GM12875 (cell line): ENCODE measurements around the gene CREM.

Experiments
- H3K4me3 ChIP-seq: one replicate; pipeline ENCODE4 v1.5.1; 2011; ENCODE audit warnings: low read depth, low read length, control low read depth
- TF ChIP-seq, protein P1 (sequence below): IDR thresholded peaks from 2 replicates; pipeline ENCODE4 v1.5.1; 2011; ENCODE audit warnings: low read depth, mild to moderate bottlenecking, control low read depth, inconsistent platforms, low read length, moderate library complexity, borderline replicate concordance; ENCODE audit not compliant: insufficient read depth

The CREM gene

GRCh38 chr10:35172574-35172973, 45.9 kb downstream of the CREM start:
- no peak overlapping the region for H3K4me3 ChIP-seq
- TF ChIP-seq, protein P1, sequence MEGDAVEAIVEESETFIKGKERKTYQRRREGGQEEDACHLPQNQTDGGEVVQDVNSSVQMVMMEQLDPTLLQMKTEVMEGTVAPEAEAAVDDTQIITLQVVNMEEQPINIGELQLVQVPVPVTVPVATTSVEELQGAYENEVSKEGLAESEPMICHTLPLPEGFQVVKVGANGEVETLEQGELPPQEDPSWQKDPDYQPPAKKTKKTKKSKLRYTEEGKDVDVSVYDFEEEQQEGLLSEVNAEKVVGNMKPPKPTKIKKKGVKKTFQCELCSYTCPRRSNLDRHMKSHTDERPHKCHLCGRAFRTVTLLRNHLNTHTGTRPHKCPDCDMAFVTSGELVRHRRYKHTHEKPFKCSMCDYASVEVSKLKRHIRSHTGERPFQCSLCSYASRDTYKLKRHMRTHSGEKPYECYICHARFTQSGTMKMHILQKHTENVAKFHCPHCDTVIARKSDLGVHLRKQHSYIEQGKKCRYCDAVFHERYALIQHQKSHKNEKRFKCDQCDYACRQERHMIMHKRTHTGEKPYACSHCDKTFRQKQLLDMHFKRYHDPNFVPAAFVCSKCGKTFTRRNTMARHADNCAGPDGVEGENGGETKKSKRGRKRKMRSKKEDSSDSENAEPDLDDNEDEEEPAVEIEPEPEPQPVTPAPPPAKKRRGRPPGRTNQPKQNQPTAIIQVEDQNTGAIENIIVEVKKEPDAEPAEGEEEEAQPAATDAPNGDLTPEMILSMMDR, result no peak

GRCh38 chr10:35178331-35178730, 51.7 kb downstream of the CREM start:
- H3K4me3 ChIP-seq, result no peak overlapping the region
- TF ChIP-seq, protein P1, result no peak

DNA sequence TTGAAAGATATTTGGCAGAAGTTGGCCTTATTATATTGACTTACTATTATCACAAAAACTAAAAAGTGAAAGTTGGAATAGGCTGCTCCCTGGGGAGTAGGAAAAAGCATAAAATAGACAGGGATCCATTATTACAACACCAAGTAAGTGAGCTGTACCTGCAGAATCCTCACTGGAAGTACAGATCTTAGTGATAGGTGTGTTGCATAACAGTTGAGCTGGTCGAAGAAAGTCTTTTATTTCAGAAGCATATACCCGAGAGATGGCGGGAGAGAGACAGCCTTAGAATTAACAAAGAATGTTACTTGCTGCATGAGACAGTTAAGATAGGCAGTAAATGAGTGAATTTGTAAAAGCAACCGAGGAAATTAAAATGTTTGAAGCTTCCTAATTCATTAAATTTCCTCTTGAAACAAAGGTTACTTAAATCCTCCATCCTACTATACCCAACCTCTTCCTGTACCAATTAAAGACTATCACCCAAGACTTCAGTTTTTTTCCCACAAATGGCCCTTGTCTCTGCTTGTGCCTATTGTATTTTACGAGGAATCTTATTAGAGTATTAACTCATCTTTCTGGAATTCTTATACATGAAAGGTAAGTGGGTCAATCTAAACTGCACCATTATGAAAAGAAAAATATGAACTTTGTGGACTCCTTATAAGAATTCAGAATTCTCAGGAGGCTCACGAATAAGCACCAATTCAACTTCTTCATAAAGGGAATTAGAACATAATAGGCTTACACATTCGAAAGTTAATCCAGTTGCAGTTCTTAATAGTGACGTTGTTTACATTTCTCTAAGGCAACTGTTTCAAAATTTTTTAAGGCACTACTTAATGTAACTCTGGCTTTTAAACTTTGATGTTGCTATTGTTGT, 56.2 kb downstream of the CREM start:
- TF ChIP-seq, protein P1, result no peak

DNA sequence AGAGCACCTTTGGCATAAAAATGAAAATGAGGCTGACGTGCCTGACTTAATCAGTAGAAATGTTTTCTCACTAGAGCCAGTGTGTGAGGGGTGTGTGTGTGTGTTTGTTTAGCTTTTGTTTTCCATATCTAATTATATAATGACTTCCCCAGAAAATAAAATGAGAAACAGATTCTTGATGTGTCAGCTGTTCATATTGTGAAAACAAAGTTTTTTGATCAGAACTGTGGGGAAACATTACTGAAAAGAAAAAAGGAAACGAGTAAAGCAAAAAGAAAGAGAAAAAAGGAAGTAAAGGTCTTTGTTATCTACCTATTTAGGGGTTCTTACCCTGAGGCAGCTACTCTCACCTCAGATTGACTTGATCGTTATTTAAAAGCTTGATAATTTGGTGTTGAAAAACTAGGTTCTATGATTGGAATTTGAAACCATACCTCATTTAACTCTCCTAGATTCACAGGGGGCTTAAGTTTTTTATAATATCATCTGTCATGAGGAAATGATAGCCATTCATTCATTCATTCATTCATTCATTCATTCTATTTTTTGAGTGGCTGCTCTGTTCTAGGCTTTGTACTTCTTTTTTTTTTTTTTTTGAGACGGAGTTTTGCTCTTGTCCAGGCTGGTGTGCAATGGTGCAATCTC, 58.0 kb downstream of the CREM start:
- H3K4me3 ChIP-seq, result no peak overlapping the region
- TF ChIP-seq, protein P1, result no peak

More for the DNA sequence above, 56.2 kb downstream of the CREM start:
- no peak overlapping the region for H3K4me3 ChIP-seq

- TF ChIP-seq, protein P1, result no peak
- H3K4me3 ChIP-seq, result no peak overlapping the region
Observed at GRCh38 chr10:35185260-35186034, 58.8 kb downstream of the CREM start.

DNA sequence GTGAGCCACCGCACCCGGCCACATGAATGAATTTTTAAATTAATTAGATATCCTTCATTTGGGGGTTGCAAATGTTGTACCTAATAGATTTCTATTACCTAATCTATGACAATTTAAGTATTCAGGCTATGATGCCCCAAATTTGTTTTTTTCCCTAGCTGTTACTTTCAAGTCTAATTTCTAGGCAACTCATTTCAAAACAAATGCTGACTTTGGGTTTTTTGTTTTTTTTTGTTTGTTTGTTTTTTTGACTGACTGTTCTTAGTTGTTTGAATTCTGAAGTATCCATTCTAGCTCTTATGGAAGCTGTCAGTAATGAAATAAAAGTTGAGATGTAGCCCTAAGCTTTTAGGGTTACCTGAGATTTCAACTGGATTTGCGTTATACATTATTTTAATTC, 62.3 kb downstream of the CREM start:
- H3K4me3 ChIP-seq, result no peak overlapping the region
- TF ChIP-seq, protein P1, result no peak
